K562 (cell line): Measurements from ENCODE around the gene CRACR2B. TPM values are rescaled to one million over a fixed set of nuclear protein-coding genes. Genes with fewer than 3 reads are reported as not detected.

Source experiments
- ATAC-seq: fragments of 200-7000 bp; cut with Tn5 transposase; 3 replicates; pipeline ENCODE4 v1.9.1; 2020; ENCODE audit warnings: moderate library complexity
- BruUV-seq: library from RNA; stranded (reverse); fragments of 400-500 nt; replicated peaks from 2 replicates; lab custom pipeline; 2021; lab: Mats Ljungman, UMichigan
- CTCF ChIA-PET: fragments of 300-600 bp; formaldehyde crosslinking; extraction: SDS; loops from one replicate; lab custom pipeline; 2021; ENCODE audit warnings: low intra/inter-chr PET ratio; lab: Yijun Ruan, JAX
- POLR2A ChIA-PET: fragments of 300-600, 350-650 bp; sonication (Branson Sonifier 250); formaldehyde crosslinking; extraction: SDS; loops from one replicate; lab custom pipeline; 2021; ENCODE audit warnings: antibody characterized with exemption, inconsistent platforms; lab: Yijun Ruan, JAX
- DNase-seq, 4 experiments: peaks; one replicate each; pipeline versions ENCODE4 v3.0.0 to v3.0.0-alpha.2; 2011 to 2018; ENCODE audit warnings: low spot score in 3 of 4, mixed read lengths in 3 of 4; ENCODE audit errors: extremely low read depth in 1 of 4
- FAIRE-seq: peaks from 2 replicates; lab custom pipeline; 2011; peaks lifted over from hg19 to GRCh38; lab: Jason Lieb, UNC
- H2AFZ ChIP-seq: 2 replicates; pipeline ENCODE4 v1.6.0; 2011; ENCODE audit warnings: low read depth, low read length, control low read depth, inconsistent platforms
- H3K27ac ChIP-seq: fragments of 200-600 bp; 3 replicates; pipeline ENCODE4 v1.8.0; 2011; ENCODE audit warnings: low read depth, mild to moderate bottlenecking, control low read depth, inconsistent platforms, low read length, moderate library complexity, mixed read lengths; ENCODE audit errors: extremely low read depth
- H3K27me3 ChIP-seq, 2 experiments: fragments of 300-600 bp in 1 of 2; 2 replicates in 1 of 2; 3 replicates in 1 of 2; pipeline versions ENCODE4 v1.6.0 to v1.8.0; 2011; ENCODE audit warnings: inconsistent platforms in 2 of 2, low read length in 2 of 2, mild to moderate bottlenecking in 1 of 2, mixed read lengths in 1 of 2, moderate library complexity in 1 of 2; ENCODE audit not compliant: control insufficient read depth in 2 of 2, insufficient read depth in 2 of 2
- H3K36me3 ChIP-seq: fragments of 300-600 bp; 3 replicates; pipeline ENCODE4 v1.8.0; 2011; ENCODE audit warnings: mild to moderate bottlenecking, low read length, inconsistent platforms; ENCODE audit not compliant: control insufficient read depth, insufficient read depth
- H3K4me1 ChIP-seq, 2 experiments: fragments of 200-600 bp in 1 of 2; replicated peaks in 1 of 2; 2 replicates in 1 of 2; 3 replicates in 1 of 2; pipeline versions ENCODE4 v1.5.1 to v1.8.0; 2011; ENCODE audit warnings: inconsistent platforms in 2 of 2, low read length in 2 of 2, mild to moderate bottlenecking in 1 of 2, mixed read lengths in 1 of 2, moderate library complexity in 1 of 2; ENCODE audit not compliant: control insufficient read depth in 2 of 2, insufficient read depth in 2 of 2
- H3K4me2 ChIP-seq: 2 replicates; pipeline ENCODE4 v1.6.1; 2011; ENCODE audit warnings: low read length, control low read depth, inconsistent platforms, mixed read lengths; ENCODE audit not compliant: insufficient read depth
- H3K4me3 ChIP-seq: fragments of 200-600 bp; sonication (generic), shearing (Covaris generic); 2 replicates; pipeline ENCODE4 v1.5.1; 2016; ENCODE audit warnings: control low read depth, inconsistent platforms
- H3K79me2 ChIP-seq: fragments of 200-600 bp; 3 replicates; pipeline ENCODE4 v1.8.0; 2011; ENCODE audit warnings: low read length, inconsistent platforms; ENCODE audit not compliant: control insufficient read depth, insufficient read depth
- H3K9ac ChIP-seq, 2 experiments: 2 replicates each; pipeline versions ENCODE4 v1.6.0 to v1.6.1; 2011; ENCODE audit warnings: low read depth in 2 of 2, low read length in 2 of 2, control low read depth in 1 of 2, inconsistent platforms in 1 of 2, mild to moderate bottlenecking in 1 of 2, mixed read lengths in 1 of 2; ENCODE audit not compliant: insufficient read depth in 1 of 2
- H3K9me1 ChIP-seq: one replicate; pipeline ENCODE4 v1.6.0; 2011; ENCODE audit warnings: inconsistent platforms, mild to moderate bottlenecking, low read length, moderate library complexity; ENCODE audit not compliant: control insufficient read depth, insufficient read depth
- H3K9me3 ChIP-seq: replicated peaks from 2 replicates; pipeline ENCODE4 v1.5.1; 2011; ENCODE audit warnings: low read depth, low read length, inconsistent platforms; ENCODE audit not compliant: control insufficient read depth, insufficient read depth
- H4K20me1 ChIP-seq: replicated peaks from 2 replicates; pipeline ENCODE4 v1.6.1; 2011; ENCODE audit warnings: low read length, inconsistent platforms, mixed read lengths; ENCODE audit not compliant: control insufficient read depth, insufficient read depth
- BACH1 ChIP-seq: fragments of 200-800 bp; sonication (Bioruptor generic); IDR thresholded peaks from 2 replicates; pipeline ENCODE4 v1.6.1; 2016; ENCODE audit warnings: missing genetic modification characterization, missing compliant biosample characterization
- BMI1 ChIP-seq: fragments of 150-350 bp; IDR thresholded peaks from 2 replicates; pipeline ENCODE4 v1.6.1; 2014; ENCODE audit warnings: low read length
- EZH2 ChIP-seq: IDR thresholded peaks from 2 replicates; pipeline ENCODE4 v1.6.1; 2012; ENCODE audit warnings: low read depth, mild to moderate bottlenecking, inconsistent platforms, low read length, borderline replicate concordance
- NBN ChIP-seq: fragments of 450-650 bp; IDR thresholded peaks from 2 replicates; pipeline ENCODE4 v1.6.1; 2016; ENCODE audit warnings: low read depth, mild to moderate bottlenecking
- POLR2G ChIP-seq: fragments of 200-400 bp; formaldehyde crosslinking; IDR thresholded peaks from 2 replicates; pipeline ENCODE4 v1.6.1; 2017; ENCODE audit warnings: low read depth, mild to moderate bottlenecking, antibody characterized with exemption, low read length, moderate library complexity
- SPI1 ChIP-seq: IDR thresholded peaks from 2 replicates; pipeline ENCODE4 v1.6.1; 2011; ENCODE audit warnings: low read depth, low read length, control low read depth, borderline replicate concordance
- SRF ChIP-seq, 2 experiments: fragments of 250-450, 450-650 bp in 1 of 2; sonication (Bioruptor Pico) in 1 of 2; sonication (generic) in 1 of 2; formaldehyde crosslinking; IDR thresholded peaks; 2 replicates each; pipeline versions ENCODE4 v1.5.0 to v1.5.1; 2020 to 2022; ENCODE audit warnings: mild to moderate bottlenecking in 1 of 2, missing genetic modification reagents in 1 of 2
- XRCC4 ChIP-seq: IDR thresholded peaks from one replicate; pipeline ENCODE4 v1.6.1; 2011; ENCODE audit not compliant: insufficient read depth, insufficient read length; ENCODE audit errors: extremely low read depth
- ZBTB33 ChIP-seq: sonication (generic); formaldehyde crosslinking; IDR thresholded peaks from 2 replicates; pipeline ENCODE4 v1.8.1; 2023; ENCODE audit warnings: mild to moderate bottlenecking, missing genetic modification reagents
- WGBS: fragments of 100-300 bp; shearing (Covaris generic); methylation state at CpG from one replicate; pipeline ENCODE4 v1.1.6; 2016; ENCODE audit warnings: low coverage, mixed read lengths; ENCODE audit not compliant: insufficient coverage; ENCODE audit errors: missing lambda C conversion rate; 5-methylcytosine and 5-hydroxymethylcytosine counted together
- in situ Hi-C: fragments of 300-500 bp; cut with MboI; formaldehyde crosslinking; loops from 4 replicates; pipeline ENCODE4 v1.15.0; 2018; ENCODE audit warnings: inconsistent platforms, mixed read lengths
- intact Hi-C: fragments of 100-400 bp; cut with micrococcal nuclease; formaldehyde crosslinking; loops from 2 replicates; pipeline ENCODE4 v1.14.2; 2022
- polyA plus RNA-seq, 8 experiments: library from polyadenylated mRNA; depleted of rRNA in 4 of 8; stranded (reverse) in 5 of 8; unstranded in 3 of 8; fragments of >200 nt; fragmentation: Nextera tagmentation in 2 of 8; fragmentation: Illumina TruSeq in 1 of 8; extraction: Ambion mirVana in 2 of 8; extraction: Trizol in 1 of 8; gene quantifications; 2 replicates each; pipeline versions ENCODE4 v1.2.1 to v1.2.3, GENCODE V29; 2011 to 2014; ENCODE audit warnings: inconsistent platforms in 1 of 8, missing spikeins in 1 of 8
- total RNA-seq, 7 experiments: library from RNA; depleted of rRNA in 6 of 7; stranded (reverse); fragments of >200 nt in 6 of 7; fragmentation: Illumina TruSeq in 2 of 7; extraction: Trizol in 2 of 7; gene quantifications; 2 replicates each; pipeline versions ENCODE4 v1.2.1 to v1.2.3, GENCODE V29; 2011 to 2021; ENCODE audit warnings: low replicate concordance in 1 of 7

Gene CRACR2B
- total and polyA plus RNA-seq, 9 of the 15 experiments (the other 6 are each of a cell fraction or from before 2014, with no cell fraction given), result 0.10 to 51.0 (median 6.0) TPM

- TF ChIP-seq XRCC4, result no peak
- no peak for TF ChIP-seq BACH1
- TF ChIP-seq NBN, result no peak
- no peak for TF ChIP-seq BMI1
- no peak for TF ChIP-seq SPI1
- TF ChIP-seq EZH2, result no peak
Measured at GRCh38 chr11:827146-827896, 398 bp upstream of the CRACR2B start (continued).

DNA sequence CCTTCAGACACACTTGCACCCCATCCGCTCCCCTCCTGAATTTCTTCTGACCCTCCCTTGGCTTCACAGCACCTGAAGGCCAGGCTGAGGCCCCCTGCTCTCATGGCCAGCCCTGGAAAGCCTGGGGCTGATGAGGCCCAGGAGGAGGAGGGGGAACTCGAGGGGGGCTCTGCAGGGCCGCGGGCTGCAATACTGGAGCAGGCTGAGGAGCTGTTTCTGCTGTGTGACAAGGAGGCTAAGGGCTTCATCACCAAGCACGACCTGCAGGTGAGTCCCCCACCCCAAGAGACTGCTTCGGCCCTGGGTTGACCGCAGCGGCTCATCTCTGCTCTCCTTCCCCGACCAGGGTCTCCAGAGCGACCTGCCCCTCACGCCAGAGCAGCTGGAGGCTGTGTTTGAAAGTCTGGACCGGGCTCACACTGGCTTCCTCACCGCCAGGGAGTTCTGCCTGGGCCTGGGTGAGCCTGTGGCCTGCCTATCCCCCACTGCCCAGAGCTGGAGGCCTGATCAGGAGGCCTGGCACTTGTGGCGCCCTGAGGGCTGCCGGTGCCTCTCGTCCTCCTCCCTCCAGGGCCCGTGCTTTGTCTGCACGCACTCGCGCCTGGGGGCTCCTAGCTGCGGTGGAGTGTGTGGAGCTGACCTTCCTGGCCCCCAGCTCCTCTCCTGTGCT lies 922 bp downstream of the CRACR2B start:
- Histone ChIP-seq H3K4me2 (no peak overlapping the region), H3K9me3 (no peaks in the 10 kb centered on the region), H3K27me3 (no peaks in the 10 kb centered on the region), H3K9ac (peak overlapping the region in 1 of 2 experiments; percentile 94; a peak in 2 of 4 replicates), H3K27ac (no peak overlapping the region), H3K9me1 (peaks cover 5% of the 10 kb centered on the region), H3K36me3 (peaks cover 23% of the 10 kb centered on the region; the same call in 1 of the 3 replicates), H3K4me1 (peaks cover 25 to 96% of the 10 kb centered on the region in 2 experiments), H3K79me2 (peaks cover 20% of the 10 kb centered on the region)
- no peak for FAIRE-seq
- ATAC-seq, result no peak
- intact Hi-C loops, result no loop called here
- in situ Hi-C loops, result no loop called here
- no TSS peak for BruUV-seq
- POLR2A ChIA-PET, result interaction anchor here (0.8 to 3.2 kb wide), 6 partner anchors 8 to 32 kb away, joined by 3 to 13 read pairs (median 4); partner anchors contain the start of gene PNPLA2
- TF ChIP-seq SRF (CRISPR knock-in tag; IDR thresholded peaks at IDR 0.05) (no peak), POLR2G (peak; percentile 39; the same call in 1 of the 2 replicates), ZBTB33 (CRISPR knock-in tag) (peak; percentile 70; the same call in 1 of the 2 replicates)
- TF ChIP-seq, all 486 proteins: peak for 2
- DNase-seq, result no peak
- no peak overlapping the region for H2AFZ ChIP-seq
- WGBS, result 85% methylated on average over 17 of the region's 21 CpGs
- H4K20me1 ChIP-seq, result no peaks in the 10 kb centered on the region
- no peak overlapping the region for H3K4me3 ChIP-seq
- CTCF ChIA-PET, result no interaction called here
